Esophagus muscularis mucosa (tissue), 4 donors: ENCODE measurements around the gene DPP7.

ENCODE experiments used
- EP300 ChIP-seq: sonication (generic); formaldehyde crosslinking; IDR thresholded peaks from one replicate; pipeline ENCODE4 v1.6.1; 2017; ENCODE audit warnings: antibody characterized with exemption
- POLR2A ChIP-seq: fragments of 450-650 bp; IDR thresholded peaks from one replicate; pipeline ENCODE4 v1.6.1; 2017; ENCODE audit warnings: antibody characterized with exemption, moderate library complexity, mild to moderate bottlenecking, low read depth
- POLR2AphosphoS5 ChIP-seq, 2 donors: sonication (generic); formaldehyde crosslinking; IDR thresholded peaks; one replicate each; pipeline ENCODE4 v1.6.1; 2017; ENCODE audit warnings: antibody characterized with exemption in 2 of 2
- TF ChIP-seq, protein P1 (sequence below), 3 experiments: fragments of 200-600 bp in 2 of 3; fragments of 450-650 bp in 1 of 3; sonication (generic) in 2 of 3; IDR thresholded peaks; one replicate each; pipeline ENCODE4 v1.5.1; 2017 to 2019; ENCODE audit warnings: antibody characterized with exemption in 3 of 3, mild to moderate bottlenecking in 2 of 3, moderate library complexity in 1 of 3

DNA sequence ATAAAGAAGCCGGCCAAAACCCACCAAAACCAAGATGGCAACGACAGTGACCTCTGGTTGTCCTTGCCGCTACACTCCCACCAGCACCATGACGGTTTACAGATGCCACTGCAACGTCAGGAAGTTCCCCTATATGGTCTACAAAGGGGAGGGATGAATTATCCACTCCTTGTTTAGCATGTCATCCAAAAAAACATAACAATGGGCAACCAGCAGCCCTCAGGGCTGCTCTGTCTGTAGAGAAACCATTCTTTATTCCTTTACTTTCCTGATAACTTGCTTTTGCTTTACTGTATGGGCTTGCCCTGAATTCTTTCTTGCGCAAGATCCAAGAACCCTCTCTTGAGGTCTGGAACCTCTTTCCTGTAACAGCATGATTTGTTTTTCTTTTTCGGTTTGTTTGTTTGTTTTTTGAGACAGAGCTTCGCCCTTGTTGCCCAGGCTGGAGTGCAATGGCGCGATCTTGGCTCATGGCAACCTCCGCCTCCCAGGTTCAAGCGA lies 39.2 kb downstream of the DPP7 start:
- TF ChIP-seq POLR2A: no peak
- TF ChIP-seq EP300: no peak
- TF ChIP-seq, protein P1, sequence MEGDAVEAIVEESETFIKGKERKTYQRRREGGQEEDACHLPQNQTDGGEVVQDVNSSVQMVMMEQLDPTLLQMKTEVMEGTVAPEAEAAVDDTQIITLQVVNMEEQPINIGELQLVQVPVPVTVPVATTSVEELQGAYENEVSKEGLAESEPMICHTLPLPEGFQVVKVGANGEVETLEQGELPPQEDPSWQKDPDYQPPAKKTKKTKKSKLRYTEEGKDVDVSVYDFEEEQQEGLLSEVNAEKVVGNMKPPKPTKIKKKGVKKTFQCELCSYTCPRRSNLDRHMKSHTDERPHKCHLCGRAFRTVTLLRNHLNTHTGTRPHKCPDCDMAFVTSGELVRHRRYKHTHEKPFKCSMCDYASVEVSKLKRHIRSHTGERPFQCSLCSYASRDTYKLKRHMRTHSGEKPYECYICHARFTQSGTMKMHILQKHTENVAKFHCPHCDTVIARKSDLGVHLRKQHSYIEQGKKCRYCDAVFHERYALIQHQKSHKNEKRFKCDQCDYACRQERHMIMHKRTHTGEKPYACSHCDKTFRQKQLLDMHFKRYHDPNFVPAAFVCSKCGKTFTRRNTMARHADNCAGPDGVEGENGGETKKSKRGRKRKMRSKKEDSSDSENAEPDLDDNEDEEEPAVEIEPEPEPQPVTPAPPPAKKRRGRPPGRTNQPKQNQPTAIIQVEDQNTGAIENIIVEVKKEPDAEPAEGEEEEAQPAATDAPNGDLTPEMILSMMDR (IDR thresholded peaks at IDR 0.05): no peak
- no peak for TF ChIP-seq POLR2AphosphoS5 (IDR thresholded peaks at IDR 0.05)
